GM18526 (cell line): ENCODE results near the gene CITED2.

Source experiments
- POLR2A ChIP-seq: IDR thresholded peaks from 3 replicates; pipeline ENCODE4 v1.6.1; 2011; ENCODE audit not compliant: insufficient read length; ENCODE audit errors: extremely low read depth

The CITED2 gene

DNA sequence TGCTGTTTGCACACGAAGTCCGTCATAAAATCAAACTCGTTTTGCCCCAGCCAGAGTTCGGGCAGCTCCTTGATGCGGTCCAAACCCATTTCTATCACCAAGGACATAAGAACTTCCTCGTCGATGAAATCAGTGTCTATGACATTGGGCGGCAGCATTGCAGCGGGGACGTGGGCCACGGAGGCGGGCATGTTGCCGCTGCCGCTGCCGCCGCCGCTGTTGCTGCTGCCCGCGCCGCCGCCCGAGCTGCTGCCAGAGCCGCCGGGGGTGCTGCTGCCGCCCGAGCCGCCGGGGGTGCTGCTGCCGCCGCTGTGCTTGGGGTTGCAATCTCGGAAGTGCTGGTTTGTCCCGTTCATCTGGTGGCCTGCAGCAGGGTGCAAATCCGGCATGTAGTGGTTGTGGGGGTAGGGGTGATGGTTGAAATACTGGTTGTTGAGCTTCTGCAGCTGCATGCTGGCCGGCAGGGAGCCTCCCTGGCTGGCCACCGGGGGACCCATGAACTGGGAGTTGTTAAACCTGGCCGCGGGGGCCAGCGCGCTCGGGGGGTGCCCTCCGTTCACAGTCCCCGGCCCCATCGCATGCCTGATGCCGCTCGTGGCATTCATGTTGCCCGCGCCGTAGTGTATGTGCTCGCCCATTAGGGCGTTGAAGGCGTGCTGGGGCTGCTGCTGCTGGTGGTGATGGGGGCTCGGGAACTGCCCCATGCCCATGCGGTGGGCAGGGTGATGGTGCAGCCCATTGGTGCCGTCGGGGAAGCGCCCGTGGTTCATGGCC is 1.1 kb downstream of the CITED2 start:
- no peak for TF ChIP-seq POLR2A

DNA sequence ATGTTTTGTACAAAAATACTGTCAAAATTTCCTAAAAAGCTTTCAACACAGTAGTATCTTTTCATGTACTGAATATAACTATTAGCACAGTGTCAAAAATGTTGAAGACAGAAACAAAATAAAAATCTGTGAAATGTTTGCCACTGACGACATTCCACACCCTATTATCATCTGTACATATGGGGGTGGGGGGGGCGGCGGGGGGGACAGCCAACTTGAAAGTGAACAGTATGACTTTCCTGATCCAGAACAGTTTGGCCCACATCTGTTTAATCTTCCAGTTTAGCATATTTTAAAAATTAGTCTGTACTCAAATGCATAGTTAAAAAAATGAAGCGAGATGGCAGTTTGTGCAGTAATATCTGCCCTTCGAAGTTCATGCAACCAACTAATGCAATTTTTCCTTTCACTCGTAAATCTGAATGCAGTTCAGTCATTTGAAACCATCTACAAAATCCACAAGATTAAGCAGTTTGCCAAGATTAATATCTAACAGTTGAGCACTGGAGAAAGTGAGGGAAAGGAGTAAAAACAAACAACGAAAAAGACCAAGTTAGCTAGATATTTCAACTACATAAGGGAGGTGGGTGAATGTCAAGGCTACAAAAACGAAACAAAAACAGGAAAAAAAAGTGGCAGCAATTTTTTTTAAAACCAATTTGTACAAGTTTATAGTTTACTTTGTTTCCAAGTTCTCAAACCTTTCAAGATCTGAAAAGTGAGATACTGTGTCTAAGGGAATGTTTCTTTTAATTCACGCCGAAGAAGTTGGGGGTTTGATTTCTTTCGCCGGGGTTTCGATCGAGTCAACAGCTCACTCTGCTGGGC is 1.9 kb downstream of the CITED2 start:
- TF ChIP-seq POLR2A: no peak

GRCh38 chr6:139371421-139372203 is 2.8 kb downstream of the CITED2 start:
- no peak for TF ChIP-seq POLR2A

DNA sequence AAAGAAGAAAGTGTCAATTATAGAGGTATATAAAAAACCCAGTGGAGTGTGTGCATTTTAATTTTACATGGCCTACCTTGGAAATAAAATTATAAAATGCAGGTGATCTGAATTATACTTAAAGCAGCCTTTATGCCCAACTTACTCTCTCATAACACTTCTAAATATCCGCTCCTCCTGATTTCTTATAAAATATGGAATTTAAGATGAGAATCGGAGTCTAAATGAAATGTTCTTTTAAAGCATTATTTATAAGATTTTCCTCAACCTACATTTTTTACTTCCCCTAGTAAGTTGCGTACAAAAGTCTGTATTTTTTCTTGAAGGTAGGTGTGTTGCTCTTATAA is 3.5 kb downstream of the CITED2 start:
- no peak for TF ChIP-seq POLR2A

- TF ChIP-seq POLR2A: no peak
Observed at GRCh38 chr6:139370283-139370998, 4.0 kb downstream of the CITED2 start.

DNA sequence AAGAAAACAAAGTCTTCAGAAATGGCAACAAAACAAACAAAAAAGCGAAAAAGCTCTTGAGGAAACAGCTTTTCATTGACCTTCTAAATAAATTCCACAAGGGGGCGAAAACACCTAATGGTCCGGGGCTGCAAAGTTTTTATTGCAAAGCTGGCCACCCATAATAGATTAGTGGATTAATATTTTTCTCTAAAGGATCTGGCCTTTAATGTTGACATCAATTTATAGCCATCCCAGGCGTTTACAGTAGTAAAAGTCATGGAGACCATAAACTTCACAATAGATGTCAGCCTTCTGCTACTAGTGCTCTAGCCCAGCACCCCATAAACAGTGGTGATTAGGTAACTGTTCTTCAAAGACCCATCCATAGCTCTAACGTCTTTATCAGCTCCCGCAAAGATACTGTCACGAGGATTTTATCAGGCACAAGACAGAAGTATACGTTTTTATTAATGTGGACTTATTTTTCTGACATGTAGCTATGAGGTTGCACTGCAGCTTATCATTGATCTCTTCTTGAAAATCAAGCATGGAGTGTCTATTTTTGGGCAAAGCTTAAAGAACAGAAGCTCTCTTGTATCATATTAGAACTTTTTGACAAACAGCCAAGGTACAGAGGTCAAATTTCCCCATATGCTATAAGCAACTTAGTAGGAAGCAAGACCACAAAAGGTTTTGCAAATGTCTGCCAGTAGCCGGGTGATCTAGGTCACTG is 4.7 kb downstream of the CITED2 start:
- no peak for TF ChIP-seq POLR2A

DNA sequence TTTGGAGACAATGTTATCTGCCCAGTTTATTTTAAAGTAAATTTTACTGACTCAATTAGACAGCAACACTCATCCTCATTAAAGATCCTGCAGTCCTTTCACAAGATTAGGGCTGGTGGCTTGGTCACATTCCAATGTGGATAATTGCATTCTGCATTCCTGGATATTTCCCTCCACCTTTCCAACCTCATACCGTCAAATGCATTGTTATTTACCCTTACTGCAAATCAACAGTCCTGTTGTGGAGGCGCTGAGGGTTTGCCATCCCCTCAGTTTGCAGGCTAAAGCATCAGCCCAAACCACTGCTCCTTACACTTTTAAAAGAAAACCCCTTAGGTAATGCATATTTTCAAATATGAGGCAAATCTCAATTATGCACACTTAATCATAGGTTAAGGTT is 5.4 kb downstream of the CITED2 start:
- TF ChIP-seq POLR2A: no peak

GRCh38 chr6:139368661-139369060 is 5.8 kb downstream of the CITED2 start:
- TF ChIP-seq POLR2A: no peak

DNA sequence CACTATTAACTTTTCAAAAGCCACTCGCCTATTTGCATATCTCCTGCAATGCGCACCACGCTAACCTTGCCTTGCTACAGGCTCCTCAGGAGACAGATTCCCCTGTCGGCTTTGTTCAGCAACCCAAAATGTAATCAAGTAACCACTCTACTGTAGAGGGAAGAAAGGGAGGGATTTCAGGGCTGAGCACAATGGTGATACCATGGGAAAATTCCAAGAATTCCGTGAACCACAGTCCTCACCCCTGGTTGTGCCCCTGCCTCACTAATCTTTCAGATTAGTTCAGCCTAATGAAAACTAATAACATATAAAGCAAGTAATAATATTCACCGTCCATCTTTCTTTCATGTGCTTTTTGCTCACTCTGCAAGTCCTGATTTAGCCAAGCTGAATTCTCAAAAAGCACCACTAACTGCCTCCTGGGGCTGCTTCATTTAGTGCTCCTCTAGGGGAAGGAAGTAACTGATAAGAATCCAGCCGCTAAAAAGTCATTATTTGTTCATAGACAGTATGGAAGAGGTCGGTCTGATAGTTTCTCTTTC is 6.6 kb downstream of the CITED2 start:
- no peak for TF ChIP-seq POLR2A

DNA sequence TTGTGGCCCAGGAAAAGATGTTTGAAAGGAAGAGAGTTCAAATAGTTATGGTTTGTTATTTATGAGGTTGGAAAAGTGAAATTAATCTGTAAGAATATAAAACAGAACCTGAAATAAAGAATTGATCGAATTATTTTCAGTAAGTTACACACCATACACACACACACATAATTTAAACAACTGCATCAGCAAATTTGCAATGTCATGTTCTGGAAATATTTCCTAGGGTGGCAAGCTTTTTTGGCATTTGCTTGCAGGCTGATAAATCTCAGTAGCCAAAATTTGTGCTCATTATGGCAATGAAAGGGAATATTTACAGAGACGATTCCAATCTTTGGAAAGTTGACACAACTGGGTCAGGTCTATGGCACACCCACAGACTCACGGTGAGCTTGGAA is 9.5 kb downstream of the CITED2 start:
- TF ChIP-seq POLR2A: no peak

DNA sequence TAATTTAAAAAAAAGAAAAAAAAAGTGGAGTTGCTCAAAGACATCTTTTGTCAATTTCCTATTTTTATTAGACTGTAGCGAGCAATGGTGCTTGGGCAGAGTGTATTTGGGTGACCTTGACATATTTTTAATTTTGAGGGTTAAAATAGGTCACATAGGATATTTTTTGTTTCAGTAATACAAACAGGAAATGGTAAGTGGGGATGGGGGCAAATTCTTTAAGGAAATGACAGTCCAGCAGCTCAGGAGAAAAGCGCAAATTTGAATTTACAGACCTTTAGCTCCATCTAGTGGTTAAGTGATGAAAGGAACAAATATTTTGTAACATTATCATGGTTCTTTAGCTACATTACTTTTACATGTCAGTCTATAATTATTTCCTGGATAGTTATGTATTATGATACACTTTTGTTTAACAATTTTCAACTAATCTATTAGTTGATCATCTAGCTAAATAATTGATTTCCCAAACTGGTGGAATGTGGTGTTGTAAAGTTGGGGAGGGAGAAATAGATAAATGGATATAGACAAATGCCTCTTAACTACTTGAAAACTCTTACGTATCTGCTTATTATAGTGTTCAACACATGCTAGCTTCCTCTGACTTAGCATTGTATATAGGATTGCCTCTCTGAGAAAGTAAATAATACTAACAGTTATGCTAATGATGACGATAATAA is 10.0 kb downstream of the CITED2 start:
- TF ChIP-seq POLR2A: no peak

DNA sequence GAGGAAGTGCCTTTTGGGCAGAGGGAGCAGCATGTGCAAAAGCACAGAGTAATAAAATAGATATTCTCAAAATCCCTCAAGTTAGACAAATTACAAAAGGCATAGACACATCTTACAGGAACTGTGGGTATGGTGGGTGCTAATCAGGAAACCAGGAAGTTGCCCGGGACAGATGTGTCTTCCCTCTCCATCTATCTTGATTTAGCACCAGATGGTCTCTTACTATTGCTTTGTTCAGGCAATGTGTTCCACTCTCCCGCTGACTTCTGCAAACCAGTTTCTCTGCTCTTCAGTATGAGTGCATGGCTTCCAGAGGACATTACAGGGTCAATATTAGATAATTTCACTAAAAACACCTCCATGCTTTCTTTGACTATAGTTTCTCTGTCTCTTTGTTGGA is 13.2 kb downstream of the CITED2 start:
- TF ChIP-seq POLR2A: no peak

- TF ChIP-seq POLR2A: no peak
Observed at GRCh38 chr6:139356924-139357323, 17.5 kb downstream of the CITED2 start.

GRCh38 chr6:139355777-139356445 is 18.5 kb downstream of the CITED2 start:
- no peak for TF ChIP-seq POLR2A

GRCh38 chr6:139355172-139355571 is 19.3 kb downstream of the CITED2 start:
- TF ChIP-seq POLR2A: no peak
